ENCODE measurements around the gene LSG1.

DNA sequence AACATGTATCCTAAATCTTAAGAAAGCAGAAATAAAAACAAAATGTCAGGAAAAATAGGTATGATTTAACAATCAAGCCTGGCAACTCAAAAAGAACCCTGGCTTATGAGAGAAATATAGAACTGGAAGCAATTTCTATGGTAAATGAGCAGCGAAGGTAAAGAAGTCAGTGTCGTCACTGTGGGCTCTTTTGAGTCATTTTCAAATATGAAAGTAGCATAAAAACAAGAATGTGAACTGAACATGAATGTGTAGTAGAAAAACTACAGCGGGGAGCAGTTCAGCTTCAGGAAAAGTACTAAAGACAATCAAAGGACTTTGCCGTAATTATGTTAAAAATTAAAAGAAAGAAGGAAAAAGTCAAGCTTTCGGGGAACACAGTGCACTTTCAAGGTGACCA is 17.5 kb downstream of the LSG1 start:
- TF ChIP-seq EZH2phosphoT487 (IDR thresholded peaks at IDR 0.05; ENCODE audit: insufficient read depth, low read depth): no peak
- no peak for TF ChIP-seq EZH2 (IDR thresholded peaks at IDR 0.05; ENCODE audit: insufficient read depth, poor library complexity, severe bottlenecking)

All from GM23248 (cell line).